Measurements from ENCODE around the gene PRR15. TPM values are rescaled to one million over a fixed set of nuclear protein-coding genes. Genes with fewer than 3 reads are reported as not detected.

The PRR15 gene
- total and polyA plus RNA-seq, 2 of the 13 experiments (the other 11 are each of a cell fraction or from before 2014, with no cell fraction given): 2.3 to 7.8 TPM

- TF ChIP-seq, protein P1, sequence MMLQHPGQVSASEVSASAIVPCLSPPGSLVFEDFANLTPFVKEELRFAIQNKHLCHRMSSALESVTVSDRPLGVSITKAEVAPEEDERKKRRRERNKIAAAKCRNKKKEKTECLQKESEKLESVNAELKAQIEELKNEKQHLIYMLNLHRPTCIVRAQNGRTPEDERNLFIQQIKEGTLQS (CRISPR knock-in tag; IDR thresholded peaks at IDR 0.05): no peak
- TF ChIP-seq TBX3 (IDR thresholded peaks at IDR 0.05; ENCODE audit: borderline replicate concordance) (no peak), PCBP2 (optimal IDR thresholded peaks at IDR 0.05; ENCODE audit: low read depth, low read length, poor library complexity, severe bottlenecking) (no peak), REPIN1 (CRISPR knock-in tag; IDR thresholded peaks at IDR 0.05; ENCODE audit: borderline replicate concordance, low read depth) (no peak), ETV6 (CRISPR knock-in tag; conservative IDR thresholded peaks at IDR 0.05) (no peak), ZFP36L1 (CRISPR knock-in tag; IDR thresholded peaks at IDR 0.05) (no peak), ZNF138 (CRISPR knock-in tag; IDR thresholded peaks at IDR 0.05; ENCODE audit: low read depth) (no peak), ZGPAT (CRISPR knock-in tag; IDR thresholded peaks at IDR 0.05) (no peak), JUND (CRISPR knock-in tag; IDR thresholded peaks at IDR 0.05) (no peak), ZNF510 (CRISPR knock-in tag; IDR thresholded peaks at IDR 0.05; ENCODE audit: low read depth) (no peak), ZNF768 (CRISPR knock-in tag; IDR thresholded peaks at IDR 0.05) (0 out of 2 replicates have a peak, but pooled peaks have one; percentile 19), ZNF207 (IDR thresholded peaks at IDR 0.05; ENCODE audit: borderline replicate concordance) (no peak), ZBTB43 (CRISPR knock-in tag; conservative IDR thresholded peaks at IDR 0.05) (no peak), HES4 (CRISPR knock-in tag; IDR thresholded peaks at IDR 0.05; ENCODE audit: borderline replicate concordance) (no peak; the same call in 1 of the 2 replicates), NR2C2 (CRISPR knock-in tag; IDR thresholded peaks at IDR 0.05; ENCODE audit: borderline replicate concordance) (peak; percentile 22; the same call in 1 of the 2 replicates), TGIF2 (CRISPR knock-in tag; IDR thresholded peaks at IDR 0.05) (peak; percentile 24; the same call in 1 of the 2 replicates), ZNF558 (CRISPR knock-in tag; IDR thresholded peaks at IDR 0.05; ENCODE audit: borderline replicate concordance) (no peak), CC2D1A (CRISPR knock-in tag; IDR thresholded peaks at IDR 0.05) (no peak), ZNF776 (CRISPR knock-in tag; IDR thresholded peaks at IDR 0.05) (no peak; the same call in 1 of the 2 replicates), ZBTB20 (CRISPR knock-in tag; IDR thresholded peaks at IDR 0.05; ENCODE audit: borderline replicate concordance, low read depth) (no peak), ZSCAN20 (CRISPR knock-in tag; IDR thresholded peaks at IDR 0.05; ENCODE audit: borderline replicate concordance) (no peak), ZNF460 (CRISPR knock-in tag; IDR thresholded peaks at IDR 0.05; ENCODE audit: borderline replicate concordance) (no peak)
- TF ChIP-seq, protein P2, sequence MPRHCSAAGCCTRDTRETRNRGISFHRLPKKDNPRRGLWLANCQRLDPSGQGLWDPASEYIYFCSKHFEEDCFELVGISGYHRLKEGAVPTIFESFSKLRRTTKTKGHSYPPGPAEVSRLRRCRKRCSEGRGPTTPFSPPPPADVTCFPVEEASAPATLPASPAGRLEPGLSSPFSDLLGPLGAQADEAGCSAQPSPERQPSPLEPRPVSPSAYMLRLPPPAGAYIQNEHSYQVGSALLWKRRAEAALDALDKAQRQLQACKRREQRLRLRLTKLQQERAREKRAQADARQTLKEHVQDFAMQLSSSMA (CRISPR knock-in tag; IDR thresholded peaks at IDR 0.05): no peak
- TF ChIP-seq, protein P3, sequence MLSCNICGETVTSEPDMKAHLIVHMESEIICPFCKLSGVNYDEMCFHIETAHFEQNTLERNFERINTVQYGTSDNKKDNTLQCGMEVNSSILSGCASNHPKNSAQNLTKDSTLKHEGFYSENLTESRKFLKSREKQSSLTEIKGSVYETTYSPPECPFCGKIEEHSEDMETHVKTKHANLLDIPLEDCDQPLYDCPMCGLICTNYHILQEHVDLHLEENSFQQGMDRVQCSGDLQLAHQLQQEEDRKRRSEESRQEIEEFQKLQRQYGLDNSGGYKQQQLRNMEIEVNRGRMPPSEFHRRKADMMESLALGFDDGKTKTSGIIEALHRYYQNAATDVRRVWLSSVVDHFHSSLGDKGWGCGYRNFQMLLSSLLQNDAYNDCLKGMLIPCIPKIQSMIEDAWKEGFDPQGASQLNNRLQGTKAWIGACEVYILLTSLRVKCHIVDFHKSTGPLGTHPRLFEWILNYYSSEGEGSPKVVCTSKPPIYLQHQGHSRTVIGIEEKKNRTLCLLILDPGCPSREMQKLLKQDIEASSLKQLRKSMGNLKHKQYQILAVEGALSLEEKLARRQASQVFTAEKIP (CRISPR knock-in tag; IDR thresholded peaks at IDR 0.05; ENCODE audit: borderline replicate concordance): no peak
These were observed 1.0 kb downstream of the PRR15 start (continued) for GRCh38 chr7:29564496-29565223.
